GM12875 (cell line): Measurements from ENCODE around the gene KLHDC7B.

Source experiments
- H3K4me3 ChIP-seq: one replicate; pipeline ENCODE4 v1.5.1; 2011; ENCODE audit warnings: low read depth, low read length, control low read depth
- TF ChIP-seq, protein P1 (sequence below): IDR thresholded peaks from 2 replicates; pipeline ENCODE4 v1.5.1; 2011; ENCODE audit warnings: low read depth, mild to moderate bottlenecking, control low read depth, inconsistent platforms, low read length, moderate library complexity, borderline replicate concordance; ENCODE audit not compliant: insufficient read depth

Gene KLHDC7B

GRCh38 chr22:50545522-50546325 lies at the start of gene KLHDC7B:
Gene KLHDC7B, plus strand, starts transcription at chr22:50545899. Its CDS starts 345 bp downstream, at chr22:50546244.
- TF ChIP-seq, protein P1, sequence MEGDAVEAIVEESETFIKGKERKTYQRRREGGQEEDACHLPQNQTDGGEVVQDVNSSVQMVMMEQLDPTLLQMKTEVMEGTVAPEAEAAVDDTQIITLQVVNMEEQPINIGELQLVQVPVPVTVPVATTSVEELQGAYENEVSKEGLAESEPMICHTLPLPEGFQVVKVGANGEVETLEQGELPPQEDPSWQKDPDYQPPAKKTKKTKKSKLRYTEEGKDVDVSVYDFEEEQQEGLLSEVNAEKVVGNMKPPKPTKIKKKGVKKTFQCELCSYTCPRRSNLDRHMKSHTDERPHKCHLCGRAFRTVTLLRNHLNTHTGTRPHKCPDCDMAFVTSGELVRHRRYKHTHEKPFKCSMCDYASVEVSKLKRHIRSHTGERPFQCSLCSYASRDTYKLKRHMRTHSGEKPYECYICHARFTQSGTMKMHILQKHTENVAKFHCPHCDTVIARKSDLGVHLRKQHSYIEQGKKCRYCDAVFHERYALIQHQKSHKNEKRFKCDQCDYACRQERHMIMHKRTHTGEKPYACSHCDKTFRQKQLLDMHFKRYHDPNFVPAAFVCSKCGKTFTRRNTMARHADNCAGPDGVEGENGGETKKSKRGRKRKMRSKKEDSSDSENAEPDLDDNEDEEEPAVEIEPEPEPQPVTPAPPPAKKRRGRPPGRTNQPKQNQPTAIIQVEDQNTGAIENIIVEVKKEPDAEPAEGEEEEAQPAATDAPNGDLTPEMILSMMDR, result peak; percentile 25; the same call in 1 of the 2 replicates
- H3K4me3 ChIP-seq, result no peak within 1 kb of the TSS

GRCh38 chr22:50497093-50497492 lies 48.6 kb upstream of the KLHDC7B start:
- TF ChIP-seq, protein P1, result no peak
- H3K4me3 ChIP-seq, result no peak overlapping the region

DNA sequence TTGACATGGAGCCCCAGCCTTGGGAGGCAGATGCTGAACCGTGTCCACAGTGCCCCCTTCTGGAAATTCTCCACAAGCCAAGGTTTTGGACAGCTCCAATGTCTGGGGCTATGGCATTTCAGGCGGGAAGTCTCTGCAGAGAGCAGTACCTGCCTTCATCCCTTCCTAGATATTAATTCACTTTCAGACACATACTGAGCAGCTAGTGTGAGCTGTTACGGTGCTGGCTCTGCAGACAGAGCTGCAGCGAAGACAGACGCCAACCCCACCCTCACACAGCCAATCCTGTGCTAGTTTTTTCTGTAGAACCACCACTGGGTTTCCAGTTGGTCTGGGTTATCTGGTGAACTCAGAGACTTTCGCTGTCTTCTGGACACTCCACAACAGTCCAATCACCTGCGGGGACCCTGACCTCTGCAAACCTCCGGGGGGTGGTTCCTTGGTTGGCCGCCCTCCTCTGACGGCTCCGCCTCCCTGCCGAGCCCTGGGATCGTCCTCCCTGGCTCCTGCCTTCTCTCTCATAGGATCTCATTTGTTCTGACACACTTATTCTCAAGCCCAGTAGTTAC lies 47.3 kb upstream of the KLHDC7B start:
- TF ChIP-seq, protein P1, result peak; percentile 71
- no peak overlapping the region for H3K4me3 ChIP-seq

- TF ChIP-seq, protein P1, result no peak
- H3K4me3 ChIP-seq, result no peak overlapping the region
These were observed 45.2 kb upstream of the KLHDC7B start for GRCh38 chr22:50500452-50500851.

- TF ChIP-seq, protein P1, result no peak
- H3K4me3 ChIP-seq, result no peak overlapping the region
These were observed 43.6 kb upstream of the KLHDC7B start for GRCh38 chr22:50502096-50502495.

DNA sequence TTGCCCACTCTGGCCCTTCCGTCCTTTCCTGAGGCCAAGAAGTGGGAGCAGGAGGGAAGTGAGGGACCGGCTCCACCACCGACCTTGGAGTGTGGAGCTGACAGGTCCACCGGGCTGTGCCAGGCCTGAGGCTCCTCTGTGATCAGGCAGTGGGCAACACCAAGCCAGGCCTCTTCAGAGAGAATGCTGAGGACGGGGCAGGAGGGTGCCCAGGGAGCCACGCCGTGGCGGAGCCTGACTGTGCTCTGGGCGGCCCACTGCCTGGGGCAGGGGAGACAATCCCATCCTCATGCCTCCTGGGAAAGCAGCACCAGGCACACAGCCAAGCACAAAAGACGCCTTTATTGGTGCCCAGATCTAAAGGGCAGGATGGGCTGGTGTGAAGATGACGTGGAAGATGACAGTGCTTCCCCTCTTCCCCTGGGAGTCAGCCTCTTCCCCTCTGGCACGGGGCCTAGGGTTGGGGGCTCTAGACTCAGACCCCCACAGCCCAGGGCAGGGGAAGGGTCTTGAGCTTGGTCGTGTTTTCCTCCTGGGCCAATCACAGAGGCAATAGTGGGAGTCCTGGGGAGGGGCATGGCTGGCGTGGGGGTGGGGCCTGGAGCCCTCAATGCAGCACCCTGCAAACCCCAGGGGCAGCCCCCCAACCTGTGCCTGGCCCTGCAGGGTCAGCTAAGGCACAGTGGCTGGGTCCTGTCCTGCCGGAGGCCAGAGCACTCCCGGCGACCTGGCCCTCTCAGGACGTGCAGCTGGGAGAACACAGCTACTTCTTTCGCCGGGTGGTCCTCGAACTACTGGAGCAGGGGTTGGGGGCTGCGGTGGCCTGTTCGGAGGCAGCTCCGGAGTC lies 42.8 kb upstream of the KLHDC7B start:
- no peak overlapping the region for H3K4me3 ChIP-seq
- TF ChIP-seq, protein P1, result no peak
